ENCODE data around the gene SLC31A2.

SLC31A2 gene

GRCh38 chr9:113151696-113152630 is 1.2 kb downstream of the SLC31A2 start:
- DNase-seq = no peak

DNA sequence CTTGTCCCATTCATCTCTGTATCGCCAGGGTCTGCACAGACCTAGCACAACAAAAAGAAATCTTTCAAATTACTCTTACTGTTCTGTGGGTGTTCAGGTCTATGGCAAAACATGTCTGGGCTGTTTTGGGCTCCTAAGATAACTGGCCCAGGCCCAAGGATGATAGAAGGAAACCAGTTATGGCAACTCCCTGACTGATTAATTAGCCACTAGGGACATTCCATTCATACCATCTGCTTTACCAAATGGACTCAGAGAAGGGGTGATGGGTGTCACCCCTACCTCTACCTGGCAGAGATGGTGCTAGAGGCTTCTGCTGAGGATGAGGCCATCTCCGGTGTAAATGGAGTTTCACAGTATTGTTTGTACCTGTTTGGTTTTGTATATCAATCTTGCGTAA is 1.9 kb downstream of the SLC31A2 start:
- no peak for DNase-seq

DNA sequence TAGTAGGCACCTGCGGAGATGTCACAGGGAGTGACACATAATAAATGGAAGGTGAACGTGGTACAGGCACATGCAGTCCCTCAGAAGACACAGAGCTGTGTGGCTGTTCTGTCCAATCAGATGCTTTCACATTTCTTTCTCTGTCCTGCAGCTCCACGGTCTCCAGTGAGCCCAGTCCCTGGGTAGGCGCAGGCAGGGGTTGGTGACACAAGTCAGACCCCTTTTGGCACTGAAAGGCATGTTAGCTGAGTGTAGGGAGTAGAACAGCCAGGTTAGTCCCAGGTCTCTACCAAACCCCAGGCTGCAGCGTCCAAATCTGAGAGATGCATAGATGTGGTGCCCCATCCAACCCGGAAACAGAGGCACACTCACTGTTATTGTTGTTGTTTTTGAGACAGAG is 2.8 kb downstream of the SLC31A2 start:
- no peak for DNase-seq

DNA sequence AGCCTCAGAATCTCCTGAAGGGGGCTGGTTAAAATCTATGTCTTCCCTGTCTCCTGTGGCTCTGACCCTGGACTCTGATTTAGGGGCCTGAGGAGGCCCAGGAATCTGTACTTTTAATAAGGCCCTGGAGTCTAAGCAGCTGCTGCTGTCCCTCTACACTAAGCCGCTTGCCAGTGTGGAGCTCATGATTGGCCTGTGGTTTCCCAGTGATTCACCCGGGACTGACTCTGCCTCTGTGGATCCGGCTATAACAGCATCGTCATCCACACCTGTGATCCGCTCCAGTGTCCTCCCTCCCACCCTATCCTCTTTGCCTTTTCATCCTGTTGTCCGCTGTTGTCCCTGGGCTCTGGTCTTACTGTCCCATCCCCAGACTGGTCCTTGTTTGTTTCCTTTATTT is 3.7 kb downstream of the SLC31A2 start:
- DNase-seq = no peak

DNA sequence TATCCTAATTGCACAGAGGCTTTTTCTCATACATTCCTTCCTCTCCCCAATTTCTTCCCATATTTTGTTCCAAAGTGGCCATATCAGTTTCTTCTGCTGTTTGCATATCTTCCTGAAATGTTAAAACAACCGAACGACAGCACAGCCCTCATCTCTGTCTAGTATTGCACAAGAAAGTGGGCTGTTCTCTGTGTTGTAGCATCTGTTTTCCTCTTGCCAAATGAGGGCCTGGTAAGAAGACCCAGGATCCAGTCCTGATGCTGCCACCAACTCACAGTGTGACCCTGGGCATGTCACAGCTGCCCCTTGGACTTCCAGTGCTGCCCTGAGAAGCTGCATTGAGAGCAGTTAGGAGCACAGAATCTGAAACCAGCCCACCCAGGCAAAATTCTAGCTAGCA is 4.1 kb downstream of the SLC31A2 start:
- no peak for DNase-seq

DNA sequence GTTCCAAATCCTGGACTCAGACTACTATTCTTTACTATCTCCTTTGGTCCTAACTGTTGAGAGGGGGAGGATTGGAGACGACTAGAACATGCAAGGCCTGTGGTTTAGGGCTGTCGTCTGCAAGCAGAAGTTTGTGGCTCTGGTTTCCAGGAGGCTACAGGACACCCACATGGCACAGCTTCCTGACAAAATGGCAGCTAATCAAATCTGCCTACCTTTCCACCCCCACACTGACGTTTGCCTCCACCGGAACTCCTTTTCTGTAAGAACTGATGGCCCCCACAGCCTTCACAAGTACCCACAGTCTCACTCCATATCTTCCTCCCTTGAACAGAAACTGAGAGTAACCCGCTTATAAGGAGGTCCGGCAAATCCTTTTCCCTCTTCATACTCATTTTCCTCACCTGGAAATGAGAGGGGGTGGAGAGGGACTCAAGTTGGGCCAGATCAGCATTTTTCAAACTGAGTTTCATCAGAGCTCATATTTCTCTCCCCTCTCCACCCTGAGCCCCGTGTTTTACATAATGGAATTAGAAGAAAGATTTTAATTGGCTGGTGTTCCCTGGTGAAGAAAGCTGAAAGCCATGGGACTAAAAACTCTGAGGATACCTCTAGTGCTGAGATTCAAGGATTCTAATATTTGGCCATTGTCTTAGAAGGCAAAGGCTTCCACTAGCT is 5.2 kb downstream of the SLC31A2 start:
- DNase-seq = no peak

DNA sequence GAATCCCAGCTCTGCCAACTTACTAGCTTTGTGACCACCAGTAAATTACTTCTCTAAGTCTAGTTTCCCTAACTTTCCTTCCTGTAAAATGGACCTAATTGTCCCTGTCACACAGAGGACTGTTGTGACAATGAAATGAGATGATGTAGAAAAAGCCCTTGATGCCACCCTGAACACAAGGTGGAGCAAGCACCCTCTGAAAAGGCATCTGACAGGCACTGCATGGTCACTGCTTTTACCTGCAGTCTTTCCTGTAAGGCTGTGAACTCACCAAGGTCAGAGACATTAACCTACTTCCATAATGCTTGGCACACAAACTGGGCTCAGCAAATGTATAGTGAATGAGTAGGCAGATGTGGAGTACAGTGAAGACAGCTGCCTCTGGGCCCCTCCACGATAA is 6.1 kb downstream of the SLC31A2 start:
- DNase-seq = no peak

DNA sequence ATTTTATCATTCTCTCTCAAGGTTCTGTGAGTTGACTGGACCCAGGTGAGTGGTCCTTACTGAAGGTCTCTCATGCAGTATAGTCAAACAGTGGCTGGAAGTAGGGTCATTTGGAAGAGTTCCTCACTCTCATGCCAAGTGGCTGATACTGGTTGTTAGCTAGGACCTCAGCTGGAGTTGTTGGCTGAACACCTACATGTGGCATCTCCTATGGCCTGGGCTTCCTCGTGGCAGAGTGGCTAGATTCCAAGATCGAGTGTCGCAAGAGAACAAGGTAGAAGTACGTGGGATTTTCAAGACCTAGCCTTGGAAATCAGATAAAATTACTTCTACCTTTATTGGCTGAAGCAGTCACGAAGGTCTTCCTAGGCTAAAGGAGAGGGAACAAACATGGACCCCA is 7.6 kb downstream of the SLC31A2 start:
- no peak for DNase-seq

GRCh38 chr9:113160571-113160970 is 9.8 kb downstream of the SLC31A2 start:
- DNase-seq = no peak

DNA sequence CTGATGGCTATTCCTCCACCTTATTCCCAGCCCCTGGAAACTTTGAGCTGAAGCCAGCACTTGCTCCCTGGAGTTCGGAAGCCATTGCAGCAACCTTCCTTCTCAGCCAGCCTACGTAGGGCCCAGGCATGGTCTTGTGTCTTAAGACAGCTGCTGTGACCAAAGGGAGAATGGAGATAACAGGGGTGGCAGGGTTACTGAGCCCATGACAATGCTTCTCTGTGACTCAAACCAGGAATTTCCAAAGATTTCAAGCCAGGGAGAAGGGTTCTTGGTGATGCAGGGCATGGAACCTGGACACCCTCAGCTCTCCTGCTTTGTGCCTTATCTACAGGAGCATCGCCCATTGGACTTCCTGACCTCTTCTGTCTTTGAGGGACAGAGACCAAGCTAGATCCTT is 12.2 kb downstream of the SLC31A2 start:
- DNase-seq = no peak

GRCh38 chr9:113164536-113165300 is 13.9 kb downstream of the SLC31A2 start:
- DNase-seq = no peak

GRCh38 chr9:113166039-113166438 is 15.2 kb downstream of the SLC31A2 start:
- no peak for DNase-seq

GRCh38 chr9:113168809-113169208 is 18.0 kb downstream of the SLC31A2 start:
- no peak for DNase-seq

DNA sequence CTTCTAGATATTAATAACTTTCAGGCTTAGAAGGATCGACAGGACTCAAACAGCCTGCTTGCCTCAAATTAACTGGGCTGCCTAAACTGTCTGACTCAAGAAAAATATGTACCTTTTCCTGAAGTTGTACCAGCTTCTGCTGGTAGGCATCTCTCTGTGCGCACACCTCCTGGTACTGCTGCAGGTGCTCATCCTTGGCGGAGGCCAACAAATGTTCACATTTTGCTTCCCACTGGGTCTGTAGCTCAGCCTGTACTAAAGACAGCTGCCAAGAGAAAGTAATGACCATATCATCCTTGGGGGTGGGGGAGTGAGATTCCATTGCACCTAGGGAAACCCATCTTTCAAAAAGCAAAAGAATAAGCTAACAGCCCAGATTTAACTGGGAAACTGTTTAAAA is 22.5 kb downstream of the SLC31A2 start:
- no peak for DNase-seq

DNA sequence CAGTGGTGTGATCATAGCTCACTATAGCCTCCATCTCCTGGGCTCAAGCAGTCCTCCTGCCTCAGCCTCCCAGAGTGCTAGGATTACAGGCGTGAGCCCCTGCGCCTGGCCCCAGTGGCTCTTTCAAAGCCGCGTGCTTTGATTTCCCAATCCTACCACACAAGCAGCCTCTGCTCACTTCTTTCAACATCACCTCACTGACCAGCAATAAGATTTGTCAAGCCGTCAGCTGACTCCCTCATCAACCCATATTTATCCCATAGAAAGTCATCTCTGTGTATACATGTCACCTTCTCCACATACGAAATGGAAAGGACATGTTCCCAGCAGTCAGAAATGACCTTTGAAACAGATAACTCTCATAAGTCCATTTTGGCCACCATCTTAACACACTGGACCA is 26.0 kb downstream of the SLC31A2 start:
- no peak for DNase-seq

- no peak for DNase-seq
Observed at GRCh38 chr9:113177251-113177650, 26.4 kb downstream of the SLC31A2 start.

GRCh38 chr9:113178087-113178486 is 27.3 kb downstream of the SLC31A2 start:
- no peak for DNase-seq

DNA sequence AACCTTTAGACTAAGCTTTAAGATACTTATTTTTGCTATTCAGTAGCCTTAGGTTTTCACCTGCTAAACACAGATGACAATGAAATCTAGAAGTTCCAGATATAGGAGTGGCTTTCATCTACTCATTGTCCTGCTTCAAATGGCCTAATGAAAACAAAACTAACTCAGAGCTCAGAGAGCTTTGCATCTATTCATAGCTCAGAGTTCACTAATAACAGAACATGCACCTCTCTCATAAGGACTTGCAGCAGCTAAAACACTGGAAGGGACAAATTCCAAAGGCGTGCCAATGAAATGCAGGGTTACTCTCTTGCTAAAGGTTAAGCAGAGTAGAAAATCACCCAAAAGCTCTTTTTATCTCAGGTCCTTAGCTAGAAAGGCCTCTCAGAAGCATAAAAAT is 29.0 kb downstream of the SLC31A2 start:
- no peak for DNase-seq

- no peak for DNase-seq
Observed at GRCh38 chr9:113181165-113181564, 30.4 kb downstream of the SLC31A2 start.

DNA sequence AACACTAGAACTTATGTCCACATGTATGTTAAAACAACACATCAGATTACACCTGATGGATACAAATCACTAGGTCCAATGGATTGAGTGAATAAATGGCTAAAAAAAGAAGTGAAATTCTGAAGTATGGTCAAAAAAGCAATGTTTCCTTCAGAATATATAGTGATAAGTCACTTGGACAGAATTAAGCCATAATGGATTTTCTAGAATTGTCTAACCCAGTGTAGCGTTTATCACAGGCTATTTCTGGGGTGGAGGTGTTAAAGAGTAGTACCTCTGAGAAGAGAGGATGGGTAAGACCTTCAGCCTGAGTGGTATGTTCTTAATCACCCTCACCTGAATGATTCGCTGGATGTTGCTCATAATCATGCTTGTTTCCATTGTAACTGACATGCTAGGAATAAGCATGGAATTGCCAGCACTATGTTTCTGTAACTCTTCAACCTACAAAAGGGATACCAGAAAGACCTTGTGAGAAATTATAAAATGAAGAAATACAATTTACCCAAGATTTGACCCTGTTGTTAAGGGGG is 33.2 kb downstream of the SLC31A2 start:
- DNase-seq = no peak

DNA sequence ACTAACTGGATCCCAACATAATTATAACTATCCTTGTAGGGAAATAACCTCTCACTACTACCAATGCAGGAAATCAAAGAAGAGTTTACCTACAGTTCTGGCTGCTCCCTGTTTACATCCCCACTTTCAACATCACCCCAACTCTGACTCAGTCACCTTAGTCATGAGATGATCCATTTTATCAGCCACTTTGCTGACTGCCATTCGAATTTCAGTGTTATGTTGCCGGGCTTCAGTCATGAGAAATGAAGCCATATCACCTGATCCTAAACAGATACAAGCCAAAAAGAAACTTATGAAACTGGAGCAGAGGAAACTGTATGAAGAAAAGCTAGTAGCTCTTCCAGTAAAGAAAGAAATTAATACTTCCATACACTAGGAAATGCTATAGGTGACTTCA is 33.7 kb downstream of the SLC31A2 start:
- DNase-seq = no peak

- DNase-seq = no peak
Observed at GRCh38 chr9:113185271-113185670, 34.5 kb downstream of the SLC31A2 start.

GRCh38 chr9:113186137-113186755 is 35.4 kb downstream of the SLC31A2 start:
- DNase-seq = no peak
